GM21825 (cell line): Measurements from ENCODE around the gene ZNF532.

Source experiments
- ATAC-seq: cut with Tn5 transposase; IDR thresholded peaks from one replicate; pipeline ENCODE4 v1.9.1; 2021; ENCODE audit warnings: mild to moderate bottlenecking, moderate library complexity; ENCODE audit not compliant: unreplicated experiment

The ZNF532 gene

GRCh38 chr18:58868440-58868839, 3.8 kb downstream of the ZNF532 start:
- no peak for ATAC-seq

DNA sequence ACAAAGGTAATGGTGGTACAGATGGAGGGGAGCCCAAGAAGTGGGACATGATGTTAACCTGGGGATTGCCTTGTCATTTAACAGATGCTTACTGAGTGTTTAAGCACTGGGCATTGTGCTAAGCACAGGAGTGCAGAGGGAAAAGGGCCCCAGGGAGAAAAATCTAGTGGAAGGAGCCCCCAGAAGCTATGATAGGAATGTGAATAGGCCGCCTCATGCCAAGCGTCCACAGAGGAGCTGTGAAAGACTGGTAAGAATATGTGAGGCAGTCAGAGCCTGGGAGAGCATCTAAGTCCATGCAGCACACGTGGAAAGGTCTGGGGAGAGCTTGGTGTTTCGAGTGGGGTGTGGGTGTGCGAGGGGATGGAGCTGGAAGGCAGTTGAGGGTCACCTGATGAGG, 5.5 kb downstream of the ZNF532 start:
- no peak for ATAC-seq

DNA sequence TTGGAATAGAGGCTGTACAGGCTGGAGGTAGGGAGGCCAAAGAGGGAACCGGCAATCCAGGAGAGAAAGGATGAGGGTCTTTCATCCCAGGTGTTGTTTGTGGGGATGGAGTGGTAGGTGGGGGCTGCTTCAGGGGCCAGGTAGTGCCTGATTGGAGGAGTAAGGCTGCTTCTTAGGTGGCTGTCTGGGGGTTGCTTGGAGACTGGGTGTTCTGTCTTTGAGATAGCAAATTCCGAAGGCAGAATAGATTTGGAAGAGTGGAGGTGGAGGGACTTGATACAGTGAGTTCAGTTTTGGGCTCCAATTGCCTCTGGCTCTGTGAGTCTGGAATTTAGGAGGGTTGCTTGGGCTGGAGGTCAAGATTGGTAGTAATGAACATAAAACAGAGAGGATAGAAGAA, 5.9 kb downstream of the ZNF532 start:
- no peak for ATAC-seq

GRCh38 chr18:58871514-58872420, 7.1 kb downstream of the ZNF532 start:
- no peak for ATAC-seq

GRCh38 chr18:58878640-58879039, 14.0 kb downstream of the ZNF532 start:
- no peak for ATAC-seq

- ATAC-seq, result no peak
Measured at GRCh38 chr18:58881477-58881876, 16.8 kb downstream of the ZNF532 start.

DNA sequence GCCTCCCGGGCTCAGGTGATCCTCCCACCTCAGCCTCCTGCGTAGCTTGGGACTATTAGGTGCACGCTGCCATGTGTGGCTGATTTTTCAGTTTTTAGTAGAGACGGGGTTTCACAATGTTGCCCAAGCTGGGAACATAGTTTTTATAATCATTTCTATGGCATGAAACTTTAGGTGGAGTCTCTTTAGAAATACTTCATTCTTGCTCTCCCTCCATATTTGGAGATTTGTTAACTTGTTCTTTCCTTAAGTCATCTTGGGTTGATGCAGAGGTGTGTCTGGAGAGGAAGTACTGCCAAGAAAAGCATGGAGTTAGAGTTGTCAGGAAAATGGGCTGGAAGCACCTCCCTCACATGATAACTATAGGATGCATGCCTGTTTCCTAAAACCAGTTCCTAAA, 17.4 kb downstream of the ZNF532 start:
- no peak for ATAC-seq

- no peak for ATAC-seq
Measured at GRCh38 chr18:58882686-58883085, 18.0 kb downstream of the ZNF532 start.

- ATAC-seq, result no peak
Measured at GRCh38 chr18:58884680-58885079, 20.0 kb downstream of the ZNF532 start.

DNA sequence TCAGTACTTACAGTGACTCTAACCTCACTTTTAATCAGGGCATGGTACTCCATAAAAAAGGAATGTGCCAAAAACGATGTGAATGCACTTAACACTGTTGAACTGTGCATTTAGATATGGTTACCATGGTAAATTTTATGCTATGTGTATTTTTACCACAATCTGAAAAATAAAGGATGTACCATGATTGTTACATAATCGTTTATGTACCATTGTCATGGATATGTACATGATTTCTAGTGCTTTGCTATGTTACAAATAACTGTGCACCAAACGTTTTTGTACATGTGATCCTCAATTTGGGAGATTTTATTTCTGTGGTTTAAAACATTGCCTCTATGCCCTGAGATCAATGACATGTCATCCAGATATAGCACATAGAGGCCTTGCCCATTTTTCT, 21.8 kb downstream of the ZNF532 start:
- ATAC-seq, result no peak

GRCh38 chr18:58886864-58887612, 22.4 kb downstream of the ZNF532 start:
- ATAC-seq, result peak; percentile 28

- peak; percentile 62 for ATAC-seq
Measured at GRCh38 chr18:58887613-58887963, 22.9 kb downstream of the ZNF532 start.

DNA sequence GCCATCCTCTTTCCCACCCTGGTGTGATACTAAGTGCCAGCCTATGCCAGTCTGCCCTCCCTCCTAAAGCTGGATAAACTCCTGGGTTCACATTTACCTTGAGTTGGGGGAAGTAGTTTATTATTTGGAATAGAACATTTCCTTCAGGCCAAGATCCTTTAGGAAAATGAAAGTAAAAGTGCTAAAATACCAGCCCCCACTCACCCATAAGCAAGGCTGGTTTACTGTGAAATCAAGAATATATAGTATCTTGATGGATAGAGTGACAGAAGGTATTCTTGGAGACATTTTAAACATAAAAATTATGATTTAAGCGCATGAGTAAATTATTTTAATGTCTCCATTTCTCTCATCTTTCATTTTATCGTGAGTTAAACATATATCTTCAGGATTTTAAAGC, 27.1 kb downstream of the ZNF532 start:
- ATAC-seq, result no peak

GRCh38 chr18:58892488-58892887, 27.8 kb downstream of the ZNF532 start:
- ATAC-seq, result no peak

GRCh38 chr18:58893388-58894099, 28.9 kb downstream of the ZNF532 start:
- no peak for ATAC-seq

- no peak for ATAC-seq
Measured at GRCh38 chr18:58894930-58895329, 30.3 kb downstream of the ZNF532 start.

- ATAC-seq, result no peak
Measured at GRCh38 chr18:58895385-58895784, 30.7 kb downstream of the ZNF532 start.

DNA sequence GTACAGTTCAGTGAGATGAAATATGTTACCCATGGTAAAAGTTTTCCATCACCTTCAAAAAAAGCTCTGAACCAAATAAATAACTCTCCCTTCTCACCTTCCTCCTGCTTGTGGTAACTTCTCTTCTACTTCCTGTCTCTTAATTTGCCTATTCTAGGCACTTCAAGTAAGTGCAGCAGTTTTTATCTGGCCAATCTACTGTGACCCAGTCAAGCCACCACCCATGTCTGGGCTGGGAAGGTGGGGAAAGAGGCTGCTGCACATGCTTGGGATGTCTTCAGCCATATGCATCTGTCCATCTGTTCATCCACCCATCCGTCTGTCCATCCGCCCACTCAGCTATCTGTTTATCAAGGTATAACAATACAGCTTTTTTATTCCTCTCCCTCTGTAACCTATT, 31.6 kb downstream of the ZNF532 start:
- peak; percentile 84 for ATAC-seq

DNA sequence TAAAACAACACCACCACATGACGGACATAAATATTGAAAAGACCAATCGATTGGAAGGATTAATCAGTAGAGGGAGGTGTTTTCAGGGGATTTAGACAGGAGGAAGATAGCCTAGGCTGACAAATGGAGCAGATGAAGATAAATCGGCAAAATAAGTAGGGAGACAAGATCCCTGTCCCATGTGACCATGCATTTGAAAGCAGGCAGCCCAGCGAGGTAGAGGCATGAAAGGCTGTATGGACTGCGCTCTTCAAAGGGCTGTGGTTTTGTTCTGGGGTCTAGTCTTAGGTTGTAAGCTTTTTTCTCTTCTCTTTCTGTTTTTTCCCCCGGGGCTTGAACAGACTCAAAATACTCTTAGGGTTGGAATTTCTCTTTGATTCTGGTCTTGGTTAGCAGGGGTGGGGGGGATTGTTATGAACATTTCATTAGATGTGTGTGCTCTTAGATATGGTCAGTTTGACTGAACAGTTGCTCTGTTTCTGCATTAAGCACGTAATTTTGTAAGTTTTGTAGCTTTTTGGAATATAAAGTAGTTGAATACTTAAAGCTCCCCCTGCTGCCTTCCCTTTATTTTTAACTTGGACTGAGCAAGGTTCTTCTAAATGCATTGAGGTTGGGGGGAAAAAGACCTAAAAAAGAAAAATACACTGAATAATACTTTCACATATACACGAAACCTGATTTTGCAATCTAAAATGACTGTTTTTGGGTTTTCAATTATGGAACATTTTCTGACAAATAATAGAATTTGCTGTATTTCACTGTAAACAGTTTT, 32.2 kb downstream of the ZNF532 start:
- no peak for ATAC-seq

DNA sequence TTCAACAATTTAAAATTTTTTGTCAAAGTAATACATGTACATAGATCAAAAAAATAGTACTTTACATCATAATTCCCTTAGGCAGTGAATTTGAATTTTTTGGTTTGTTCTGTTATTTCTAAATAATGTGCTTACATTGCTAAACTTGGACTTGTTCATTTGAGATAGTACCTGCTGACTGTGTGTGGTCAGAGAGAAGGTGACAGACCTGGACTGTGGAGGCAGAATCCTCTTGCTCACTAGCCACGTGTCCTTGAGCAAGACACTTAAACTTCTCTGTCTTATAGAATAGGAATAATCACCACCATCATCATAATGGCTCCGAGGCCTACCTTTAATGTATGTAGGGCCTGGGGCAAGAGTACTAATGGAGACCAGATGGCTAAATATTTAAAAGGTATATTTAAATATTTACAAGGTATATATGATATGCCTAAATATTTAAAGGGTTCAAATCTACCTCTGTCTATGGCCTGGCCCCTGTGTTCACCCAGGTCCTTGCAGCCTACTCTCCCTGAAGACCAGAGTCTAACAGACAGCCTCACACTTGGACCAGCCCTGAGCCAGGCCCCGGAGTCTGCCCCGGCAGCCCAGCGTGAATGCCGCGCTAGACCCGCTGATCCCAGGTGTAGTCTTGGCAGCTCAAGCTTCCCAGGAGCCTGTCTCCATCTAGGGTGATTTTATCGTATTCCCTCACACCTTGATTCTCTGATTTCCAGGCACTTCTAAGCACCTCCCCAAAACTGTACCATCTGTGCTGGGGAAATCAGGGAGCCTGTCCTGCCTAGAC, 33.5 kb downstream of the ZNF532 start:
- no peak for ATAC-seq
